ENCODE data around the gene PRX. TPM values are rescaled to one million over a fixed set of nuclear protein-coding genes. Genes with fewer than 3 reads are reported as not detected.

The PRX gene
- total RNA-seq, 1 donor from 2014 or later: 51.5 TPM

DNA sequence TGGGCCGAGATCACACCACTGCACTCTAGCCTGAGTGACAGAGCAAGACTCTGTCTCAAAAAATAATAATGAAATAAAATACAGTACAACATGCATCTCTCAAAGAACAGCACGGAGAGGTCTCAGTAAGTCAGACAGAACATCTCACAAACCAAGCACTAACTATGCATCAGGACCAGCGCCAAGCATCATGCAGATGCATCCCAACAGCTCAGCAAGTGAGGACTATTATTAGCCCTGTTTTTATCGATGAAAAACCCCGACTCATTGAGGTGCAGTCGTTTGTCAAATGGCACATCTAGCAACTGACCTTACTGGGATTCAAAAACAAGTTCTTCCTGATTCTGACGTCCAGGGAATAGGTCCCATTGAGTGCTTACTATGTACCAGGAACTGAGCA, 68.8 kb downstream of the PRX start:
- peaks cover 27% of the 10 kb centered on the region for H3K4me1 ChIP-seq
- intact Hi-C loops (cut with DNase I): no loop called here

More for the DNA sequence above, 68.8 kb downstream of the PRX start:
- Histone ChIP-seq H3K27ac (no peak overlapping the region), H3K36me3 (peaks cover 14% of the 10 kb centered on the region), H3K9me3 (no peaks in the 10 kb centered on the region), H3K27me3 (ENCODE audit: low read depth) (no peaks in the 10 kb centered on the region), H3K4me3 (no peak overlapping the region)
- ATAC-seq: no peak
- no peak for TF ChIP-seq CTCF (IDR thresholded peaks at IDR 0.05)
- no peak for DNase-seq

Small RNA genes within 50 kb of the gene (microRNA-seq; reads per million reads assigned to microRNA genes)
- gene MIR6796 (ENCODE audit: borderline number of aligned reads): not detected

Other genes with a start within 250 kb of the PRX start
- gene MAP3K10, start 222.0 kb downstream of the PRX start, total RNA-seq: 17.4 TPM
- gene TTC9B, start 195.0 kb downstream of the PRX start, total RNA-seq: not detected
- not detected for gene CCNP, start 186.7 kb downstream of the PRX start, total RNA-seq
- 102 TPM for gene AKT2, start 128.0 kb downstream of the PRX start, total RNA-seq
- gene C19orf47, start 65.0 kb downstream of the PRX start, total RNA-seq: 15.7 TPM
- gene PLD3, start 64.7 kb downstream of the PRX start, total RNA-seq: 355 TPM
- 0.21 TPM for gene HIPK4, start 23.2 kb downstream of the PRX start, total RNA-seq
- 17.6 TPM for gene SERTAD1, start 12.6 kb upstream of the PRX start, total RNA-seq
- 30.7 TPM for gene SERTAD3, start 31.0 kb upstream of the PRX start, total RNA-seq
- gene BLVRB, start 52.4 kb upstream of the PRX start, total RNA-seq: 123 TPM
- 0.53 TPM for gene SPTBN4, start 53.6 kb upstream of the PRX start, total RNA-seq
- gene SHKBP1, start 163.5 kb upstream of the PRX start, total RNA-seq: 91.2 TPM
- 316 TPM for gene LTBP4, start 188.0 kb upstream of the PRX start, total RNA-seq